ENCODE measurements around the gene FOS. TPM values are rescaled to one million over a fixed set of nuclear protein-coding genes. Genes with fewer than 3 reads are reported as not detected.
A peak's percentile ranks its signal among the peaks of the same experiment; 100 is the strongest.

The FOS gene
- 438 and 598 TPM in 2 replicates for total RNA-seq
- long read RNA-seq, transcript FOS-208 (3 exons, 1,496 nt): minor isoform, 8 of 434 reads
- long read RNA-seq, transcript FOS-206 (2 exons, 1,280 nt): minor isoform, 18 of 434 reads
- long read RNA-seq, transcript FOS-201 (4 exons, 2,158 nt): major isoform, 362 of 434 reads
- long read RNA-seq, partial matches to known transcripts: 0 of 434 reads
- long read RNA-seq, other reads (novel, unspliced or antisense): 38 of 434 reads

DNA sequence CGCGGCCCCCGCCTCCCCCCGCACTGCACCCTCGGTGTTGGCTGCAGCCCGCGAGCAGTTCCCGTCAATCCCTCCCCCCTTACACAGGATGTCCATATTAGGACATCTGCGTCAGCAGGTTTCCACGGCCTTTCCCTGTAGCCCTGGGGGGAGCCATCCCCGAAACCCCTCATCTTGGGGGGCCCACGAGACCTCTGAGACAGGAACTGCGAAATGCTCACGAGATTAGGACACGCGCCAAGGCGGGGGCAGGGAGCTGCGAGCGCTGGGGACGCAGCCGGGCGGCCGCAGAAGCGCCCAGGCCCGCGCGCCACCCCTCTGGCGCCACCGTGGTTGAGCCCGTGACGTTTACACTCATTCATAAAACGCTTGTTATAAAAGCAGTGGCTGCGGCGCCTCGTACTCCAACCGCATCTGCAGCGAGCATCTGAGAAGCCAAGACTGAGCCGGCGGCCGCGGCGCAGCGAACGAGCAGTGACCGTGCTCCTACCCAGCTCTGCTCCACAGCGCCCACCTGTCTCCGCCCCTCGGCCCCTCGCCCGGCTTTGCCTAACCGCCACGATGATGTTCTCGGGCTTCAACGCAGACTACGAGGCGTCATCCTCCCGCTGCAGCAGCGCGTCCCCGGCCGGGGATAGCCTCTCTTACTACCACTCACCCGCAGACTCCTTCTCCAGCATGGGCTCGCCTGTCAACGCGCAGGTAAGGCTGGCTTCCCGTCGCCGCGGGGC, at the start of gene FOS:
Gene FOS (plus strand): TSS at position 407 of the 731 bp plus-strand sequence. CDS start 155 bp downstream, at position 562.
- peak; percentile 96 for DNase-seq (ENCODE audit: extremely low spot score, unreplicated experiment)
- Mint-ChIP-seq H3K9me3 (ENCODE audit: unreplicated experiment) (no peaks in the 10 kb centered on the region), H3K4me1 (ENCODE audit: unreplicated experiment) (peaks cover 41% of the 10 kb centered on the region), H3K27ac (ENCODE audit: unreplicated experiment) (peak within 1 kb of the TSS; percentile 99), H3K36me3 (ENCODE audit: unreplicated experiment) (peaks cover 22% of the 10 kb centered on the region), H3K4me3 (ENCODE audit: unreplicated experiment) (peak within 1 kb of the TSS; percentile 92), H3K27me3 (ENCODE audit: unreplicated experiment) (no peaks in the 10 kb centered on the region)
- TF ChIP-seq, protein P1, sequence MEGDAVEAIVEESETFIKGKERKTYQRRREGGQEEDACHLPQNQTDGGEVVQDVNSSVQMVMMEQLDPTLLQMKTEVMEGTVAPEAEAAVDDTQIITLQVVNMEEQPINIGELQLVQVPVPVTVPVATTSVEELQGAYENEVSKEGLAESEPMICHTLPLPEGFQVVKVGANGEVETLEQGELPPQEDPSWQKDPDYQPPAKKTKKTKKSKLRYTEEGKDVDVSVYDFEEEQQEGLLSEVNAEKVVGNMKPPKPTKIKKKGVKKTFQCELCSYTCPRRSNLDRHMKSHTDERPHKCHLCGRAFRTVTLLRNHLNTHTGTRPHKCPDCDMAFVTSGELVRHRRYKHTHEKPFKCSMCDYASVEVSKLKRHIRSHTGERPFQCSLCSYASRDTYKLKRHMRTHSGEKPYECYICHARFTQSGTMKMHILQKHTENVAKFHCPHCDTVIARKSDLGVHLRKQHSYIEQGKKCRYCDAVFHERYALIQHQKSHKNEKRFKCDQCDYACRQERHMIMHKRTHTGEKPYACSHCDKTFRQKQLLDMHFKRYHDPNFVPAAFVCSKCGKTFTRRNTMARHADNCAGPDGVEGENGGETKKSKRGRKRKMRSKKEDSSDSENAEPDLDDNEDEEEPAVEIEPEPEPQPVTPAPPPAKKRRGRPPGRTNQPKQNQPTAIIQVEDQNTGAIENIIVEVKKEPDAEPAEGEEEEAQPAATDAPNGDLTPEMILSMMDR (IDR thresholded peaks at IDR 0.05): no peak

DNA sequence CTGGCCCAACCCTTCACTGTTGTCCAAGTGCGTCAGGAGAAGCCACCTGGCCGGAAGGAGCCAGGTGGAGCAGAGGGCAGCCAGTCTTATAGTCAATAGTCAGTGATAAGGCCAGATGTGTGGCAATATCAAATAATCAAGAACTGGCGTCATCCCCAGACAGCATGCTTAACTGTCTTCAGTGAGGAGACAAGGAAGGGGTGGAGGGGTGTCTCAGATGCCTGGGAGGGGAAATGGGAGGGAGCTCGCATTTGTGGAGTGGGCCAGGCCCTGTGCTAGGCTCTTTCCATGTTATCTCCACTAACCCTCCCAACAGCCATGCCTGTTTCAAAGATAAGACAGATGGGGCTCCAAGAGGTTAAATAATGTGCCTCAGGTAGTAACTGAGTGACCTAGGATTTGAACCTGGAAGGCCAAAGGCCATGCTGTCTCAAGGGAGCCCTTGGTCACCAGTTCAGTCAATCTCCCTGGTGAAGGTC, 48.9 kb upstream of the FOS start:
- TF ChIP-seq, protein P1 (IDR thresholded peaks at IDR 0.05): no peak
- peaks cover 2% of the 10 kb centered on the region for H3K27me3 Mint-ChIP-seq (ENCODE audit: unreplicated experiment)
- no peaks in the 10 kb centered on the region for H3K36me3 Mint-ChIP-seq (ENCODE audit: unreplicated experiment)
- H3K9me3 Mint-ChIP-seq (ENCODE audit: unreplicated experiment): no peaks in the 10 kb centered on the region
- DNase-seq (ENCODE audit: extremely low spot score, unreplicated experiment): no peak
- peaks cover 7% of the 10 kb centered on the region for H3K4me1 Mint-ChIP-seq (ENCODE audit: unreplicated experiment)
- no peak overlapping the region for H3K4me3 Mint-ChIP-seq (ENCODE audit: unreplicated experiment)
- no peak overlapping the region for H3K27ac Mint-ChIP-seq (ENCODE audit: unreplicated experiment)

DNA sequence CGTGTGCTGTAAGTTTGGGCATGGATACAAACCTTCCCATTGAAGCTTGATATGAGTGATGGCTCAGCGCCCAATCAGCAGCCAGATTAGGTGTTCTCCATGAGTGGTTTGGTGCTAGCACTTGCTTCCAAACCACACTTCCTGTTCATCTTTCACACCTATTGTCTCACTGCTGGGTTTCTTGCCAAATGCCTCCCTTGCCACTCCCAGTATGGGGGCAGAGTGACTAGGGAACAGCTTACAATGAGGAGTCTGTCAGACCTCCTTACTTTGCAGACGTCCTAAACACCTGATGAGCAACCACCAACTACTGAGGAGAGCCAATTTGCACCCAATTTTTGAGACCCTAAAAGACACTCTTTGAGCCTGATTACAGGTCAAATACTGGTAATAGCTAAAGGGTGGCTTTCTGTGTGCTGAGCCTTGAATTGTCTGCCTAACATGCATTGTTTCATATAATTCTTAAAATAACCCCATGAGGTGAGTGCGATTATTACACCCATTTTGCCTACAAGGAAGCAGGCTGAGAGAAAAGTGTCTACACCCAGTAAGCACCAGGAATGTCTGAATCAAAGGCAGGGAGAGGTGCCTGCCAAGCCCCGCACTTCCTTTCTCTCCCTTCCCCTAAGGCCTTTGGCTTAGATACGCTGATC, 48.4 kb upstream of the FOS start:
- Mint-ChIP-seq H3K36me3 (ENCODE audit: unreplicated experiment) (no peaks in the 10 kb centered on the region), H3K4me1 (ENCODE audit: unreplicated experiment) (peaks cover 8% of the 10 kb centered on the region), H3K27me3 (ENCODE audit: unreplicated experiment) (peaks cover 2% of the 10 kb centered on the region), H3K9me3 (ENCODE audit: unreplicated experiment) (no peaks in the 10 kb centered on the region), H3K4me3 (ENCODE audit: unreplicated experiment) (no peak overlapping the region), H3K27ac (ENCODE audit: unreplicated experiment) (no peak overlapping the region)
- TF ChIP-seq, protein P1 (IDR thresholded peaks at IDR 0.05): no peak
- no peak for DNase-seq (ENCODE audit: extremely low spot score, unreplicated experiment)

DNA sequence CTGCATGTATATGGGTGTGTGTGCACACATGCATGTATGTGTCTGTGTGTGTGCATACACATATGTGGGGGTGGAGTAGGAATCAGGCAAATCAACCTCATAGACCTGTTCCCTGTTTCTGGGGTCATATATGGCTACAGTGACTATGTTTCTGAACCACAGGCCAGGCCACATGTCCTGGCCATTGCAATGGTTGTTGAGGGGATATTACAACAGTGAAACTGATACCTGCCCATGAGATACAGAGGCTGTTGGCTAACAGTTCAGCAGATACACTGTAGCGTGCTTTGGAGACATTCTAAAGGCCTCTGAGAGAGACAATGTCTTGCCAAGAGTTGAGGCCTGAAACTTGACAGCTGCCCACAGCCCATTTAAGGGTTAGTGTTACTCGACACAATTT, 47.3 kb upstream of the FOS start:
- no peaks in the 10 kb centered on the region for H3K36me3 Mint-ChIP-seq (ENCODE audit: unreplicated experiment)
- no peaks in the 10 kb centered on the region for H3K9me3 Mint-ChIP-seq (ENCODE audit: unreplicated experiment)
- peaks cover 2% of the 10 kb centered on the region for H3K27me3 Mint-ChIP-seq (ENCODE audit: unreplicated experiment)
- TF ChIP-seq, protein P1 (IDR thresholded peaks at IDR 0.05): no peak
- H3K4me1 Mint-ChIP-seq (ENCODE audit: unreplicated experiment): peaks cover 8% of the 10 kb centered on the region
- H3K4me3 Mint-ChIP-seq (ENCODE audit: unreplicated experiment): no peak overlapping the region
- DNase-seq (ENCODE audit: extremely low spot score, unreplicated experiment): no peak
- no peak overlapping the region for H3K27ac Mint-ChIP-seq (ENCODE audit: unreplicated experiment)

DNA sequence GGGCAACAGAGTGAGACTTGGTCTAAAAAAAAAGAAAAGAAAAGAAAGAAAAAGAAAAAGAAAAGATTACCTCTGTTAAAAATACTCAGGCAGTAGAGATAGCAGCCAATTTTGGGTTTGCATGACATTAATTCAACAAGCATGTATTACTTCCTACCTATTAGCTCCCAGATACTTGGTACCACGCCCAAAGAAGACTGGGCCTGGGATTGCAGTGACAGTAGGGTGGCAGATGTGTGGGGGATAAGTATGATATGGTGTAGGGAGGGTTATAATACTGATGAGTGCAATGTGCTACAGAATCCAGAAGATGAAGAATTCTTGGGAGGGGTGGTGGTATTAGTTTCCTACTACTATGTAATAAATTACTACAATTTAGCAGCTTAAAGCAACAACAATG, 46.4 kb upstream of the FOS start:
- Mint-ChIP-seq H3K27ac (ENCODE audit: unreplicated experiment) (no peak overlapping the region), H3K4me1 (ENCODE audit: unreplicated experiment) (peaks cover 8% of the 10 kb centered on the region), H3K9me3 (ENCODE audit: unreplicated experiment) (no peaks in the 10 kb centered on the region), H3K27me3 (ENCODE audit: unreplicated experiment) (peaks cover 2% of the 10 kb centered on the region), H3K4me3 (ENCODE audit: unreplicated experiment) (no peak overlapping the region), H3K36me3 (ENCODE audit: unreplicated experiment) (no peaks in the 10 kb centered on the region)
- TF ChIP-seq, protein P1 (IDR thresholded peaks at IDR 0.05): no peak
- no peak for DNase-seq (ENCODE audit: extremely low spot score, unreplicated experiment)
